DND-41 (cell line): ENCODE results near the gene PDZK1.

Experiments used
- CTCF ChIP-seq: IDR thresholded peaks from 2 replicates; pipeline ENCODE4 v1.5.1; 2012; ENCODE audit warnings: borderline replicate concordance, low read length, moderate library complexity, mild to moderate bottlenecking; ENCODE audit not compliant: poor library complexity, severe bottlenecking; ENCODE audit errors: extremely low read depth
- EZH2 ChIP-seq: IDR thresholded peaks from 3 replicates; pipeline ENCODE4 v1.6.1; 2012; ENCODE audit warnings: borderline replicate concordance, low read depth, mild to moderate bottlenecking, moderate library complexity, low read length, inconsistent platforms; ENCODE audit not compliant: severe bottlenecking

DNA sequence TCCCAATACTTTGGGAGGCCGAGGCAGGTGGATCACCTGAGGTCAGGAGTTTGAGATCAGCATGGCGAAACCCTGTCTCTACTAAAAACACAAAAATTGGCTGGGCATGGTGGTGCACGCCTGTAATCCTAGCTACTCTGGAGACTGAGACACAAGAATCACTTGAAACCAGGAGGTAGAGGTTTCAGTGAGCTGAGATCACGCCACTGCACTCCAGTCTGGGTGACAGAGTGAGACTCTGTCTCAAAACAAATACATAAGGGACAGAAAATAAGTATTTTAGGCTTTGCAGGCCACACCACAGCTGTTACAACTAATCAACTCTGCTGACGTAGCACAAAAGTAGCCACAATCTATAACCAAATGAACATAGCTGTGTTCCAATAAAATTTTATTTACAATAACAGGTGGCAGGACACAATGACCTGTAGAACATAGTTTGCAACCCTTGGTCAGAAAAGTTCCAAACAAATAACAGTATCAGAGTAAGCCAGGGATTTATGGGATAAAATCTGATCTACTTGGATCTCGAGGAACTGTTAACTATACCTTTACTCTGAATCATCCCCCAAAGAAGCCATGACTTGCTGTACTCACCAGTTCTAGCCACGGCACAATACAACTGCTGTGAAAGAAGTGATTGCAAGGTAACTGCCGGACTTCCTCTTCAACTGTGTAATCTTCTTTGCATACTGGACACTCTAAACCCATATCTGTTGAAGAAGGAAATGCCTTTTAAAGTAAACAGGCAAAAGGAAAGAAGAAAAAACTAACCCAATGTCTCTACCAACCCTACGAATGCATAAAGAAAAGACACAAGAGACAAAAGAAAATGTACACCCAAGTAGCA, 40.5 kb upstream of the PDZK1 start:
- TF ChIP-seq CTCF (no peak), EZH2 (no peak)
